OCI-LY1 (cell line): Measurements from ENCODE around the gene CDK18.

Experiments
- CTCF ChIP-seq: fragments of 200-600 bp; sonication (generic), shearing (Covaris generic); IDR thresholded peaks from 2 replicates; pipeline ENCODE4 v1.5.1; 2017; ENCODE audit warnings: mild to moderate bottlenecking, antibody characterized with exemption, low read length, moderate library complexity, mixed read lengths
- EZH2 ChIP-seq: fragments of 200-600 bp; sonication (generic), shearing (Covaris generic); IDR thresholded peaks from 2 replicates; pipeline ENCODE4 v1.8.0; 2017; ENCODE audit warnings: borderline replicate concordance, mixed run types, mild to moderate bottlenecking, antibody characterized with exemption, low read length, moderate library complexity, mixed read lengths

GRCh38 chr1:205571747-205572146 lies 67.3 kb downstream of the CDK18 start:
- TF ChIP-seq CTCF, result no peak
- no peak for TF ChIP-seq EZH2
